OCI-M2 (cell line): Measurements from ENCODE around the gene IRX1.

Source experiments
- DNase-seq: peaks from one replicate; lab custom pipeline; 2025; ENCODE audit not compliant: unreplicated experiment; lab: John Stamatoyannopoulos, UW

The IRX1 gene

GRCh38 chr5:3650320-3650719 lies 54.7 kb downstream of the IRX1 start:
- no peak for DNase-seq

GRCh38 chr5:3650868-3651267 lies 55.2 kb downstream of the IRX1 start:
- no peak for DNase-seq
